Measurements from ENCODE around the gene PAQR8.

The PAQR8 gene

GRCh38 chr6:52361945-52362442 is at the start of gene PAQR8:
PAQR8 (plus strand) TSS chr6:52362151; CDS start chr6:52403214, 41,063 bp downstream.
- peak; percentile 68 for DNase-seq (ENCODE audit: low read depth)

GRCh38 chr6:52312461-52312860 is 49.5 kb upstream of the PAQR8 start:
- no peak for DNase-seq (ENCODE audit: low read depth)

- DNase-seq (ENCODE audit: low read depth) = no peak
These were observed 47.2 kb upstream of the PAQR8 start for GRCh38 chr6:52314752-52315151.

GRCh38 chr6:52317211-52317610 is 44.7 kb upstream of the PAQR8 start:
- no peak for DNase-seq (ENCODE audit: low read depth)

- DNase-seq (ENCODE audit: low read depth) = no peak
These were observed 43.9 kb upstream of the PAQR8 start for GRCh38 chr6:52317841-52318581.

GRCh38 chr6:52324189-52324588 is 37.8 kb upstream of the PAQR8 start:
- DNase-seq (ENCODE audit: low read depth) = no peak

GRCh38 chr6:52325695-52326471 is 36.1 kb upstream of the PAQR8 start:
- no peak for DNase-seq (ENCODE audit: low read depth)

GRCh38 chr6:52326540-52327364 is 35.2 kb upstream of the PAQR8 start:
- no peak for DNase-seq (ENCODE audit: low read depth)

GRCh38 chr6:52328303-52328662 is 33.7 kb upstream of the PAQR8 start:
- DNase-seq (ENCODE audit: low read depth) = no peak

GRCh38 chr6:52328729-52329128 is 33.2 kb upstream of the PAQR8 start:
- no peak for DNase-seq (ENCODE audit: low read depth)

GRCh38 chr6:52330470-52330869 is 31.5 kb upstream of the PAQR8 start:
- DNase-seq (ENCODE audit: low read depth) = no peak

- no peak for DNase-seq (ENCODE audit: low read depth)
These were observed 30.0 kb upstream of the PAQR8 start for GRCh38 chr6:52331793-52332457.

- DNase-seq (ENCODE audit: low read depth) = no peak
These were observed 28.1 kb upstream of the PAQR8 start for GRCh38 chr6:52333840-52334200.

GRCh38 chr6:52335576-52335975 is 26.4 kb upstream of the PAQR8 start:
- DNase-seq (ENCODE audit: low read depth) = no peak

- DNase-seq (ENCODE audit: low read depth) = no peak
These were observed 24.9 kb upstream of the PAQR8 start for GRCh38 chr6:52336919-52337561.

- DNase-seq (ENCODE audit: low read depth) = no peak
These were observed 24.2 kb upstream of the PAQR8 start for GRCh38 chr6:52337633-52338290.

GRCh38 chr6:52340603-52340880 is 21.4 kb upstream of the PAQR8 start:
- no peak for DNase-seq (ENCODE audit: low read depth)

- no peak for DNase-seq (ENCODE audit: low read depth)
These were observed 20.2 kb upstream of the PAQR8 start for GRCh38 chr6:52341561-52342260.

- no peak for DNase-seq (ENCODE audit: low read depth)
These were observed 16.6 kb upstream of the PAQR8 start for GRCh38 chr6:52345311-52345710.

GRCh38 chr6:52346503-52346902 is 15.4 kb upstream of the PAQR8 start:
- DNase-seq (ENCODE audit: low read depth) = no peak

- no peak for DNase-seq (ENCODE audit: low read depth)
These were observed 14.1 kb upstream of the PAQR8 start for GRCh38 chr6:52347818-52348217.

Measured in stimulated activated CD8-positive, alpha-beta memory T cell treated with anti-CD3 and anti-CD28 coated beads, Interleukin-12 subunit alpha, Interleukin-12 subunit beta, amount 100 ng/mL, for 1 hour (primary cell).